ENCODE results near the gene OR13C4. TPM values are rescaled to one million over a fixed set of nuclear protein-coding genes. Genes with fewer than 3 reads are reported as not detected.

The OR13C4 gene
- total RNA-seq, 4 donors from 2014 or later, result not detected

DNA sequence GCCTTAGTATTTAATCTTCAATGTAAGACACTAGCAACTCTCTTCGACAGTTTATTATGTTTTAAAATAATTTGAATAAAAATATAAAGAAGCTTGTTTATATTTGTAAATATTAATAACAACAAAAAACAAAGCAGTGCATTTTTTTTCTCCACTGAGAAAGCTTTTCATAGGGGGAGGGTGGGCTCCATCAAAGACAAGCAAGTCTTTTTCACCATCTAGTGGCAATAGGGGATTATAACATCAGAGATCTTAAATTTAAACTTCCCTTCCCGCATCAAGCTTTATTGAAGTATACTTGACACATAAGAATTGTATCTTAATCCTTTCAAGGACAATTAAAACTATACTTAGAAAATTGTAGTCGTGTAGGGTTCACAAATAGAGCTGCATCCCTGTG, 32.2 kb downstream of the OR13C4 start:
- no peaks in the 10 kb centered on the region for H3K36me3 ChIP-seq
- 39 to 42% methylated on average over 3 of the region's 3 CpGs for WGBS, 2 donors

DNA sequence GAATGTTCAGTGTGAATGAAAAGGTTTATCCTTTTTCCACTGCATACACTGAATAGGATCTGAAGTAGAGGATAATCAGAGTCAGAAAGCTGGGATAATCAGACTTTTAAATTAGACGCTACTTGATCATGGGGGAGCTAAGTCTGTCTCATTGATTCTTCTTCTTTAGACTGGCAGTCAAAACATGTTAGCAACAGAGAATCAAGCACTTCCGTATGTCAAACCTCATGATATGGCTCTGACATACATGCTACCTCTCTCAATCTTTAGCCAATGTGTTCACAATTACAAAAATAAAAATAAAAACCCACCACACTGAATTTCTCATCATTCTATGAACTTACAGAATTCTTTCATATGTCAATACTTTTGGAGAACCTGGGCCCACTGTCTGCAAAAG, 42.0 kb downstream of the OR13C4 start:
- Histone ChIP-seq H3K27me3 (no peaks in the 10 kb centered on the region), H3K4me3 (no peak overlapping the region), H3K27ac (no peak overlapping the region), H3K36me3 (no peaks in the 10 kb centered on the region), H3K4me1 (no peaks in the 10 kb centered on the region), H3K9me3 (no peaks in the 10 kb centered on the region)
- TF ChIP-seq POLR2A (IDR thresholded peaks at IDR 0.05) (no peak), EP300 (IDR thresholded peaks at IDR 0.05) (no peak)
- TF ChIP-seq, protein P1, sequence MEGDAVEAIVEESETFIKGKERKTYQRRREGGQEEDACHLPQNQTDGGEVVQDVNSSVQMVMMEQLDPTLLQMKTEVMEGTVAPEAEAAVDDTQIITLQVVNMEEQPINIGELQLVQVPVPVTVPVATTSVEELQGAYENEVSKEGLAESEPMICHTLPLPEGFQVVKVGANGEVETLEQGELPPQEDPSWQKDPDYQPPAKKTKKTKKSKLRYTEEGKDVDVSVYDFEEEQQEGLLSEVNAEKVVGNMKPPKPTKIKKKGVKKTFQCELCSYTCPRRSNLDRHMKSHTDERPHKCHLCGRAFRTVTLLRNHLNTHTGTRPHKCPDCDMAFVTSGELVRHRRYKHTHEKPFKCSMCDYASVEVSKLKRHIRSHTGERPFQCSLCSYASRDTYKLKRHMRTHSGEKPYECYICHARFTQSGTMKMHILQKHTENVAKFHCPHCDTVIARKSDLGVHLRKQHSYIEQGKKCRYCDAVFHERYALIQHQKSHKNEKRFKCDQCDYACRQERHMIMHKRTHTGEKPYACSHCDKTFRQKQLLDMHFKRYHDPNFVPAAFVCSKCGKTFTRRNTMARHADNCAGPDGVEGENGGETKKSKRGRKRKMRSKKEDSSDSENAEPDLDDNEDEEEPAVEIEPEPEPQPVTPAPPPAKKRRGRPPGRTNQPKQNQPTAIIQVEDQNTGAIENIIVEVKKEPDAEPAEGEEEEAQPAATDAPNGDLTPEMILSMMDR (IDR thresholded peaks at IDR 0.05), result no peak
- no peak for DNase-seq (ENCODE audit: low spot score in 2 of 2)
- 91 to 93% methylated on average over 2 of the region's 2 CpGs for WGBS, 2 donors

More for the DNA sequence above, 32.2 kb downstream of the OR13C4 start:
- DNase-seq (ENCODE audit: low spot score in 2 of 2), result no peak
- Histone ChIP-seq H3K4me3 (no peak overlapping the region), H3K4me1 (no peaks in the 10 kb centered on the region), H3K9me3 (no peaks in the 10 kb centered on the region), H3K27ac (no peak overlapping the region), H3K27me3 (no peaks in the 10 kb centered on the region)
- TF ChIP-seq, protein P1 (IDR thresholded peaks at IDR 0.05), result no peak
- no peak for TF ChIP-seq EP300 (IDR thresholded peaks at IDR 0.05)
- no peak for TF ChIP-seq POLR2A (IDR thresholded peaks at IDR 0.05)

DNA sequence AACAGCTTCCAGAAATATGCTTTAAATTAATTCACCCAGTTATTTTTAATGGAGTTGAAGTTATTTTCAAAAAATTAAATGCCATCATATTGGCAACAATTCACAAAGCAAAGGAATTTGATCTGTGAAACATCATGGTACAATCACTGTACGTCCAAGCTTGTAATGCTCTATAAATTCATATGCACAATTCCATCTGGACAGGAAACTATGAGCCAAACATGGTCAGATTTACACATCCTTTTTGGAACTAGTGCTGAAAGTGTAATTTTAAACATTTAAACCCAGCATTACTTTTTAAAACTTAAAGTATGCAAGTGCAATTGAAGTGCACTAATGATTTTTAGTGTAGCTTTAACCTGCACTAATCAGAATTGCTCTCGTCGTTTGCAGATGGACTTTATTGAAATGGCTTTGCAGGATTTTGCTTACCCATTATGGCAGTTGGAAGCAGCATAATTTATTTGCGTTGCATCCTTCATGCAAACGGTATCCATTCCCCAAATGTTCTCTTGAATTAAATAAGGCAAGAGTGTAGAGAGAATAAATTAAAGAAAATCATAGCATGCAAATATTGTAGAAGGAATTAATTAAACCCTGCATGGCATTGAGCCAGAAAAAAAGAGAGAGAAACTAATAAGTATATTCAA, 44.0 kb downstream of the OR13C4 start:
- no peak overlapping the region for H3K27ac ChIP-seq
- no peaks in the 10 kb centered on the region for H3K4me1 ChIP-seq
- H3K4me3 ChIP-seq, result no peak overlapping the region
- no peaks in the 10 kb centered on the region for H3K27me3 ChIP-seq
- H3K36me3 ChIP-seq, result no peaks in the 10 kb centered on the region
- DNase-seq (ENCODE audit: low spot score in 2 of 2), result no peak
- H3K9me3 ChIP-seq, result no peaks in the 10 kb centered on the region
- TF ChIP-seq EP300 (IDR thresholded peaks at IDR 0.05), result no peak
- 61 to 69% methylated on average over 5 of the region's 5 CpGs for WGBS, 2 donors

Other genes starting within 250 kb of the OR13C4 start
- gene OR13F1, start 22.9 kb downstream of the OR13C4 start, total RNA-seq, result not detected
- gene OR13C3, start 9.6 kb upstream of the OR13C4 start, total RNA-seq, result not detected
- gene OR13C8, start 42.0 kb upstream of the OR13C4 start, total RNA-seq, result not detected
- not detected for gene OR13C5, start 72.2 kb upstream of the OR13C4 start, total RNA-seq
- gene OR13C2, start 78.4 kb upstream of the OR13C4 start, total RNA-seq, result not detected
- gene OR13C9, start 91.0 kb upstream of the OR13C4 start, total RNA-seq, result not detected
- gene OR13D1, start 167.3 kb upstream of the OR13C4 start, total RNA-seq, result not detected
- gene NIPSNAP3A, start 220.5 kb upstream of the OR13C4 start, total RNA-seq, result 10 to 100 TPM; 10.3 to 28.6 (median 16.6) TPM
- gene NIPSNAP3B, start 236.9 kb upstream of the OR13C4 start, total RNA-seq, result 10 to 100 TPM in 1 of 4 donors, 1 to 10 TPM in 3; 2.4 to 11.1 (median 2.9) TPM